ENCODE measurements around the gene CMTM6. TPM values are rescaled to one million over a fixed set of nuclear protein-coding genes. Genes with fewer than 3 reads are reported as not detected.

Gene CMTM6
- polyA plus RNA-seq, 1 donor (not counting 4 experiments of a cell fraction or from before 2014, with no cell fraction given): 85.4 TPM

- H4K20me1 ChIP-seq (ENCODE audit: control insufficient read depth, extremely low read depth, insufficient read depth, low read length): no peaks in the 10 kb centered on the region
- DNase-seq (ENCODE audit: low read depth, low spot score) (no peak), FAIRE-seq (no peak)
- H3K27me3 ChIP-seq (ENCODE audit: control insufficient read depth, extremely low read depth, insufficient read depth, low read length): no peaks in the 10 kb centered on the region
- H3K4me2 ChIP-seq (ENCODE audit: control insufficient read depth, extremely low read depth, insufficient read depth, low read depth, low read length): no peak overlapping the region
- no peak overlapping the region for H2AFZ ChIP-seq (ENCODE audit: control insufficient read depth, low read length)
- no peak overlapping the region for H3K27ac ChIP-seq (ENCODE audit: control insufficient read depth, insufficient read depth, low read length)
- peaks cover 39% of the 10 kb centered on the region for H3K79me2 ChIP-seq (ENCODE audit: control insufficient read depth, insufficient read depth, low read length)
- H3K4me3 ChIP-seq (ENCODE audit: control insufficient read depth in 2 of 3, extremely low read depth in 1 of 3, insufficient read depth in 2 of 3, low read depth in 1 of 3, low read length in 3 of 3): no peak overlapping the region
- no peaks in the 10 kb centered on the region for H3K9me3 ChIP-seq (ENCODE audit: control insufficient read depth, low read depth, low read length)
- H3K36me3 ChIP-seq (ENCODE audit: control insufficient read depth in 2 of 2, extremely low read depth in 1 of 2, insufficient read depth in 2 of 2, low read length in 2 of 2): no peaks in the 10 kb centered on the region
- no peak overlapping the region for H3K9ac ChIP-seq (ENCODE audit: control insufficient read depth, extremely low read depth, insufficient read depth, low read length)
- no peak for TF ChIP-seq CTCF (optimal IDR thresholded peaks at IDR 0.05 in 1 of 3, IDR thresholded peaks at IDR 0.05 in 1 of 3, conservative IDR thresholded peaks at IDR 0.05 in 1 of 3; ENCODE audit: extremely low read depth in 1 of 3, insufficient read depth in 2 of 3, low read length in 3 of 3)
- no peak for TF ChIP-seq EZH2 (IDR thresholded peaks at IDR 0.05; ENCODE audit: low read length)
- dilution Hi-C loops (cut with MboI; ENCODE audit: extremely low pct_ligation_motif_present, low sequenced_read_pairs): no loop called here
- no peaks in the 10 kb centered on the region for H3K9me1 ChIP-seq (ENCODE audit: control insufficient read depth, extremely low read depth, insufficient read depth, low read length)
- H3K4me1 ChIP-seq (ENCODE audit: control insufficient read depth, extremely low read depth, insufficient read depth, low read length): no peaks in the 10 kb centered on the region
These were observed 42.7 kb upstream of the CMTM6 start for GRCh38 chr3:32545305-32545704.

GRCh38 chr3:32544894-32545293, 42.2 kb upstream of the CMTM6 start:
- H3K4me2 ChIP-seq (ENCODE audit: control insufficient read depth, extremely low read depth, insufficient read depth, low read depth, low read length): no peak overlapping the region
- TF ChIP-seq EZH2 (IDR thresholded peaks at IDR 0.05; ENCODE audit: low read length): no peak
- peaks cover 34% of the 10 kb centered on the region for H3K79me2 ChIP-seq (ENCODE audit: control insufficient read depth, insufficient read depth, low read length)
- no peak overlapping the region for H3K9ac ChIP-seq (ENCODE audit: control insufficient read depth, extremely low read depth, insufficient read depth, low read length)
- H3K4me1 ChIP-seq (ENCODE audit: control insufficient read depth, extremely low read depth, insufficient read depth, low read length): no peaks in the 10 kb centered on the region
- H4K20me1 ChIP-seq (ENCODE audit: control insufficient read depth, extremely low read depth, insufficient read depth, low read length): no peaks in the 10 kb centered on the region
- peak; percentile 34 for FAIRE-seq
- no peak for DNase-seq (ENCODE audit: low read depth, low spot score)
- no peaks in the 10 kb centered on the region for H3K9me1 ChIP-seq (ENCODE audit: control insufficient read depth, extremely low read depth, insufficient read depth, low read length)
- no peaks in the 10 kb centered on the region for H3K27me3 ChIP-seq (ENCODE audit: control insufficient read depth, extremely low read depth, insufficient read depth, low read length)
- no peak overlapping the region for H3K4me3 ChIP-seq (ENCODE audit: control insufficient read depth in 2 of 3, extremely low read depth in 1 of 3, insufficient read depth in 2 of 3, low read depth in 1 of 3, low read length in 3 of 3)
- no peaks in the 10 kb centered on the region for H3K36me3 ChIP-seq (ENCODE audit: control insufficient read depth in 2 of 2, extremely low read depth in 1 of 2, insufficient read depth in 2 of 2, low read length in 2 of 2)
- H3K27ac ChIP-seq (ENCODE audit: control insufficient read depth, insufficient read depth, low read length): no peak overlapping the region
- H2AFZ ChIP-seq (ENCODE audit: control insufficient read depth, low read length): no peak overlapping the region
- no peaks in the 10 kb centered on the region for H3K9me3 ChIP-seq (ENCODE audit: control insufficient read depth, low read depth, low read length)
- dilution Hi-C loops (cut with MboI; ENCODE audit: extremely low pct_ligation_motif_present, low sequenced_read_pairs): no loop called here

- H3K9ac ChIP-seq (ENCODE audit: control insufficient read depth, extremely low read depth, insufficient read depth, low read length): no peak overlapping the region
- no peaks in the 10 kb centered on the region for H4K20me1 ChIP-seq (ENCODE audit: control insufficient read depth, extremely low read depth, insufficient read depth, low read length)
- dilution Hi-C loops (cut with MboI; ENCODE audit: extremely low pct_ligation_motif_present, low sequenced_read_pairs): no loop called here
- no peak overlapping the region for H3K4me3 ChIP-seq (ENCODE audit: control insufficient read depth in 2 of 3, extremely low read depth in 1 of 3, insufficient read depth in 2 of 3, low read depth in 1 of 3, low read length in 3 of 3)
- no peaks in the 10 kb centered on the region for H3K36me3 ChIP-seq (ENCODE audit: control insufficient read depth in 2 of 2, extremely low read depth in 1 of 2, insufficient read depth in 2 of 2, low read length in 2 of 2)
- DNase-seq (ENCODE audit: low read depth, low spot score): no peak
- no peak overlapping the region for H3K27ac ChIP-seq (ENCODE audit: control insufficient read depth, insufficient read depth, low read length)
- H3K79me2 ChIP-seq (ENCODE audit: control insufficient read depth, insufficient read depth, low read length): peaks cover 20% of the 10 kb centered on the region
- no peaks in the 10 kb centered on the region for H3K27me3 ChIP-seq (ENCODE audit: control insufficient read depth, extremely low read depth, insufficient read depth, low read length)
- no peak for FAIRE-seq
- no peaks in the 10 kb centered on the region for H3K4me1 ChIP-seq (ENCODE audit: control insufficient read depth, extremely low read depth, insufficient read depth, low read length)
- H2AFZ ChIP-seq (ENCODE audit: control insufficient read depth, low read length): no peak overlapping the region
- TF ChIP-seq EZH2 (IDR thresholded peaks at IDR 0.05; ENCODE audit: low read length): no peak
- TF ChIP-seq CTCF (optimal IDR thresholded peaks at IDR 0.05 in 1 of 3, IDR thresholded peaks at IDR 0.05 in 1 of 3, conservative IDR thresholded peaks at IDR 0.05 in 1 of 3; ENCODE audit: extremely low read depth in 1 of 3, insufficient read depth in 2 of 3, low read length in 3 of 3): no peak
- H3K9me3 ChIP-seq (ENCODE audit: control insufficient read depth, low read depth, low read length): no peaks in the 10 kb centered on the region
- no peaks in the 10 kb centered on the region for H3K9me1 ChIP-seq (ENCODE audit: control insufficient read depth, extremely low read depth, insufficient read depth, low read length)
- H3K4me2 ChIP-seq (ENCODE audit: control insufficient read depth, extremely low read depth, insufficient read depth, low read depth, low read length): no peak overlapping the region
These were observed 40.2 kb upstream of the CMTM6 start for GRCh38 chr3:32542807-32543206.
